HG03460 (cell line): ENCODE data around the gene CACNA1C.
"Not testable (repeated sequence)": the region's sequence is repeated elsewhere in the genome, so short reads cannot be mapped to it uniquely, and the experiment has no call there.

ENCODE experiments used
- ATAC-seq: cut with Tn5 transposase; IDR thresholded peaks from one replicate; pipeline ENCODE4 v1.9.1; 2021; ENCODE audit not compliant: unreplicated experiment

Gene CACNA1C

GRCh38 chr12:2742037-2742436 lies 689.2 kb downstream of the CACNA1C start:
- ATAC-seq, result not testable (repeated sequence)

- ATAC-seq, result no peak
Observed at GRCh38 chr12:2743478-2743877, 690.7 kb downstream of the CACNA1C start.

- ATAC-seq, result no peak
Observed at GRCh38 chr12:2745655-2746054, 692.9 kb downstream of the CACNA1C start.
